ENCODE data around the gene MEGF8.
"Not testable (repeated sequence)": the region's sequence is repeated elsewhere in the genome, so short reads cannot be mapped to it uniquely, and the experiment has no call there.

DNA sequence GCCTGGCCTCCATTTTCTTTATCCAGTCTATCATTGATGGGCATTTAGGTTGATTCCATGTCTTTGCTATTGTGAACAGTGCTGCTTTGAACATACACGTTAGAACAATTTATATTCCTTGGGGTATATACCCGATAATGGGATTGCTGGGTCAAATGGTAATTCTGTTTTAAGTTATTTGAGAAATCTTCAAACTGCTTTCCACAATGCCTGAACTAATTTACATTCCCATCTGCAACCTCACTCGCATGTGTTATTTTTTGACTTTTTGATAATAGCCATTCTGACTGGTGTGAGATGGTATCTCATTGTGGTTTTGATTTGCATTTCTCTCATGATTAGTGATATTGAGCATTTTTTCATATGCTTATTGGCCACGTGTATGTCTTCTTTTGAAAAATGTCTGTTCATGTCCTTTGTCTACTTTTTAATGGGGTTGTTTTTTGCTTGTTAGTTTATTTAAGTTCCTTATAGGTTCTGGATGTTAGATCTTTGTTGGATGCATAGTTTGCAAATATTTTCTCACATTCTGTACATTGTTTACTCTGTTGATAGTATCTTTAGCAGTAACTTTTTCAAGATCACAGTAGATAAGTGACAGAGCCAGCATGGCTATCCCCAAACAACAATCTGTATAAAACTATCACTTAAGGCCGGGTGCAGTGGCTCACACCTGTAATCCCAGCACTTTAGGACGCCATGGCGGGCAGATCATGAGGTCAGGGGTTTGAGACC, 13.9 kb downstream of the MEGF8 start:
- TF ChIP-seq, protein P1, sequence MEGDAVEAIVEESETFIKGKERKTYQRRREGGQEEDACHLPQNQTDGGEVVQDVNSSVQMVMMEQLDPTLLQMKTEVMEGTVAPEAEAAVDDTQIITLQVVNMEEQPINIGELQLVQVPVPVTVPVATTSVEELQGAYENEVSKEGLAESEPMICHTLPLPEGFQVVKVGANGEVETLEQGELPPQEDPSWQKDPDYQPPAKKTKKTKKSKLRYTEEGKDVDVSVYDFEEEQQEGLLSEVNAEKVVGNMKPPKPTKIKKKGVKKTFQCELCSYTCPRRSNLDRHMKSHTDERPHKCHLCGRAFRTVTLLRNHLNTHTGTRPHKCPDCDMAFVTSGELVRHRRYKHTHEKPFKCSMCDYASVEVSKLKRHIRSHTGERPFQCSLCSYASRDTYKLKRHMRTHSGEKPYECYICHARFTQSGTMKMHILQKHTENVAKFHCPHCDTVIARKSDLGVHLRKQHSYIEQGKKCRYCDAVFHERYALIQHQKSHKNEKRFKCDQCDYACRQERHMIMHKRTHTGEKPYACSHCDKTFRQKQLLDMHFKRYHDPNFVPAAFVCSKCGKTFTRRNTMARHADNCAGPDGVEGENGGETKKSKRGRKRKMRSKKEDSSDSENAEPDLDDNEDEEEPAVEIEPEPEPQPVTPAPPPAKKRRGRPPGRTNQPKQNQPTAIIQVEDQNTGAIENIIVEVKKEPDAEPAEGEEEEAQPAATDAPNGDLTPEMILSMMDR (conservative IDR thresholded peaks at IDR 0.05; ENCODE audit: low read depth, low read length) = not testable (repeated sequence)
- TF ChIP-seq EZH2phosphoT487 (IDR thresholded peaks at IDR 0.05; ENCODE audit: borderline replicate concordance, low read length) = not testable (repeated sequence)
